Astrocyte (in vitro differentiated cells and primary cell): ENCODE data around the gene DNPH1. TPM values are rescaled to one million over a fixed set of nuclear protein-coding genes. Genes with fewer than 3 reads are reported as not detected.

Experiments
- DNase-seq: peaks from one replicate; pipeline ENCODE4 v3.0.0-alpha.2; 2010; ENCODE audit warnings: low read depth
- FAIRE-seq: peaks from 2 replicates; lab custom pipeline; 2011; peaks lifted over from hg19 to GRCh38; lab: Jason Lieb, UNC
- H2AFZ ChIP-seq: 2 replicates; pipeline ENCODE4 v1.6.0; 2012; ENCODE audit warnings: low read depth, low read length, inconsistent platforms
- H3K27ac ChIP-seq: 2 replicates; pipeline ENCODE4 v1.5.1; 2011; ENCODE audit warnings: low read depth, low read length, inconsistent platforms
- H3K27me3 ChIP-seq: 2 replicates; pipeline ENCODE4 v1.6.0; 2011; ENCODE audit warnings: low read length, inconsistent platforms; ENCODE audit not compliant: insufficient read depth
- H3K36me3 ChIP-seq: 2 replicates; pipeline ENCODE4 v1.5.1; 2011; ENCODE audit warnings: low read length, inconsistent platforms; ENCODE audit not compliant: insufficient read depth
- H3K4me1 ChIP-seq: 2 replicates; pipeline ENCODE4 v1.5.1; 2011; ENCODE audit warnings: low read length, inconsistent platforms; ENCODE audit not compliant: insufficient read depth
- H3K4me2 ChIP-seq: 2 replicates; pipeline ENCODE4 v1.6.0; 2012; ENCODE audit warnings: low read length, inconsistent platforms
- H3K4me3 ChIP-seq: 2 replicates; pipeline ENCODE4 v1.5.1; 2011; ENCODE audit warnings: low read depth, mild to moderate bottlenecking, low read length, inconsistent platforms; ENCODE audit not compliant: insufficient read depth
- H3K79me2 ChIP-seq: 2 replicates; pipeline ENCODE4 v1.6.0; 2012; ENCODE audit warnings: mild to moderate bottlenecking, low read length, inconsistent platforms; ENCODE audit not compliant: insufficient read depth
- H3K9ac ChIP-seq: 2 replicates; pipeline ENCODE4 v1.6.0; 2012; ENCODE audit warnings: mild to moderate bottlenecking, low read length, inconsistent platforms
- H3K9me3 ChIP-seq: 2 replicates; pipeline ENCODE4 v1.5.1; 2012; ENCODE audit warnings: low read depth, mild to moderate bottlenecking, low read length, inconsistent platforms; ENCODE audit not compliant: insufficient read depth
- H4K20me1 ChIP-seq: 2 replicates; pipeline ENCODE4 v1.6.0; 2012; ENCODE audit warnings: low read length, inconsistent platforms; ENCODE audit not compliant: insufficient read depth
- H3K27ac Mint-ChIP-seq: one replicate; pipeline ENCODE4 v1.8.0; 2021; ENCODE audit warnings: mild to moderate bottlenecking, mixed read lengths; ENCODE audit not compliant: unreplicated experiment
- H3K27me3 Mint-ChIP-seq: one replicate; pipeline ENCODE4 v1.8.0; 2021; ENCODE audit warnings: low read depth, mixed read lengths; ENCODE audit not compliant: unreplicated experiment
- H3K36me3 Mint-ChIP-seq: one replicate; pipeline ENCODE4 v1.8.0; 2021; ENCODE audit warnings: low read depth, mixed read lengths; ENCODE audit not compliant: unreplicated experiment
- H3K4me1 Mint-ChIP-seq: one replicate; pipeline ENCODE4 v1.8.0; 2021; ENCODE audit warnings: low read depth, mixed read lengths; ENCODE audit not compliant: unreplicated experiment
- H3K4me3 Mint-ChIP-seq: one replicate; pipeline ENCODE4 v1.8.0; 2021; ENCODE audit warnings: mild to moderate bottlenecking, moderate library complexity, mixed read lengths; ENCODE audit not compliant: unreplicated experiment
- H3K9me3 Mint-ChIP-seq: one replicate; pipeline ENCODE4 v1.8.0; 2021; ENCODE audit warnings: mild to moderate bottlenecking, mixed read lengths; ENCODE audit not compliant: unreplicated experiment
- CTCF ChIP-seq: IDR thresholded peaks from 2 replicates; pipeline ENCODE4 v1.5.1; 2011; ENCODE audit warnings: low read depth, mild to moderate bottlenecking, inconsistent platforms, low read length, moderate library complexity; ENCODE audit not compliant: insufficient read depth
- EZH2 ChIP-seq: IDR thresholded peaks from 2 replicates; pipeline ENCODE4 v1.6.1; 2012; ENCODE audit warnings: mild to moderate bottlenecking, low read length, inconsistent platforms; ENCODE audit not compliant: insufficient read depth
- total RNA-seq: library from RNA; stranded (reverse); gene quantifications from 2 replicates; pipeline ENCODE4 v1.2.1, GENCODE V29; 2021

The DNPH1 gene
- total RNA-seq, 1 donor from 2014 or later = 15.1 TPM

- TF ChIP-seq CTCF (no peak), EZH2 (no peak)
- Mint-ChIP-seq H3K27ac (no peak overlapping the region), H3K36me3 (peaks cover 41% of the 10 kb centered on the region), H3K9me3 (no peaks in the 10 kb centered on the region), H3K4me3 (no peak overlapping the region), H3K4me1 (peaks cover 16% of the 10 kb centered on the region), H3K27me3 (peaks cover 2% of the 10 kb centered on the region)
- FAIRE-seq (no peak), DNase-seq (peak; percentile 4)
- H4K20me1 ChIP-seq = no peaks in the 10 kb centered on the region
- H2AFZ ChIP-seq = no peak overlapping the region
- no peaks in the 10 kb centered on the region for H3K27me3 ChIP-seq
- H3K4me1 ChIP-seq = peaks cover 9% of the 10 kb centered on the region
- peaks cover 8% of the 10 kb centered on the region for H3K36me3 ChIP-seq
- no peaks in the 10 kb centered on the region for H3K79me2 ChIP-seq
- no peaks in the 10 kb centered on the region for H3K9me3 ChIP-seq
- no peak overlapping the region for H3K4me3 ChIP-seq
- no peak overlapping the region for H3K4me2 ChIP-seq
- H3K9ac ChIP-seq = no peak overlapping the region
- H3K27ac ChIP-seq = no peak overlapping the region
Observed at GRCh38 chr6:43221046-43221972, 8.0 kb downstream of the DNPH1 start.

GRCh38 chr6:43220439-43220951 lies 8.8 kb downstream of the DNPH1 start:
- no peak overlapping the region for H3K27ac Mint-ChIP-seq
- Histone ChIP-seq H2AFZ (no peak overlapping the region), H3K4me1 (peaks cover 9% of the 10 kb centered on the region), H4K20me1 (no peaks in the 10 kb centered on the region), H3K4me2 (no peak overlapping the region), H3K9me3 (no peaks in the 10 kb centered on the region), H3K27me3 (no peaks in the 10 kb centered on the region), H3K79me2 (no peaks in the 10 kb centered on the region), H3K36me3 (peaks cover 8% of the 10 kb centered on the region), H3K9ac (no peak overlapping the region), H3K4me3 (no peak overlapping the region), H3K27ac (no peak overlapping the region)
- H3K27me3 Mint-ChIP-seq = peaks cover 2% of the 10 kb centered on the region
- no peaks in the 10 kb centered on the region for H3K9me3 Mint-ChIP-seq
- no peak for FAIRE-seq
- no peak overlapping the region for H3K4me3 Mint-ChIP-seq
- H3K36me3 Mint-ChIP-seq = peaks cover 44% of the 10 kb centered on the region
- H3K4me1 Mint-ChIP-seq = peaks cover 16% of the 10 kb centered on the region
- TF ChIP-seq CTCF = no peak
- TF ChIP-seq EZH2 = no peak
- DNase-seq = no peak
